Dedifferentiated amniotic fluid mesenchymal stem cell (primary cell): ENCODE data around the gene SMARCC1.
"Not testable (repeated sequence)": the region's sequence is repeated elsewhere in the genome, so short reads cannot be mapped to it uniquely, and the experiment has no call there.

Source experiments
- DNase-seq: peaks from one replicate; pipeline ENCODE4 v3.0.0-alpha.2; 2016; ENCODE audit errors: extremely low spot score

Gene SMARCC1

GRCh38 chr3:47781685-47782445 is at the start of gene SMARCC1:
SMARCC1 (minus strand) TSS chr3:47781893; CDS start chr3:47781797, 96 bp downstream.
- peak; percentile 96 for DNase-seq

GRCh38 chr3:47829482-47829881 is 47.8 kb upstream of the SMARCC1 start:
- not testable (repeated sequence) for DNase-seq

GRCh38 chr3:47825590-47825989 is 43.9 kb upstream of the SMARCC1 start:
- no peak for DNase-seq

DNA sequence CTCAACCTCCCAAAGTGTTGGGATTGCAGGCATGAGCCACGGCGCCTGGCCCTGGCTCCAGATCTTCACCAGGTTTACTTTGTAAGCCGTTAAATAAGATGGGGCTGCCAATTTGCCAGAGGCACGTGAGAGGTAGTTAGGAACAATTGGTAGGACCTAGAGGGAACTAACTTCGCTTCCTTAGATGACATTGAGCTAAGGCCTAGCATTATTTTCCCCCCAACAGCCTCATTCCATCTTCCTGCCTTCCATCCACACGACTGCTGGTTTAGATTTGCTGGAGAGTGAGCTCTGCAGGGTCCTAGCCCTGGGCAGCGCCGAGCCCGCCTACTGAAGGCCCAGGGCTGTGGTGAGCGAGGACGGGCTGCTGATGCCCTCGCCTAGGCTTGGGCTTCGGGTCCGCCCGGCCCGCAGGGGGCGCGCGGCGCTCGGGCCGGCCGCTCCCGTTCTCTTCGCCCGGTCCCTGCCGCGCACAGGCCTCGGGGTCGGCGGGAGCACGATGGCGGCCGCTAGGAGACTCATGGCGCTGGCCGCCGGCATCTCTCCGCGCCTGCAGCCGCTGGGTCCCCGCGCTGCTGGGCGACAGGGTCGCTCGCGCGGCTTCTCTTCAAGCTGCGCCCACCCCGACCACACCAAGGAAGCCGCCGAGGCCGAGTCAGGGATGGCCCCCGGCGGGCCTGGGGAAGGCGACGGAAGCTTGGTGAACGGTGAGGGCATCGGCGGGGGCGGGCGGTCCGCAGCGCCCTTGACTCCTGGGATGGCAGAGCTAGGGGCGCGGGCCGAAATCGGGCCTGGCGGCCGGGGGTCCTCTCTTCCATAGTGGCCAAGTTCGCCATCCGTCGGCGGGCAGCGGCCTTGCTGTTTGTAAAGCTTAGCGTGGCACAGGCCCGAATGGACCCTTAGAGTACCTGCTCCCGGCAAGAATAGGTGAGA is 43.1 kb upstream of the SMARCC1 start:
- peak; percentile 77 for DNase-seq

- DNase-seq = no peak
Measured at GRCh38 chr3:47817609-47818008, 35.9 kb upstream of the SMARCC1 start.

- no peak for DNase-seq
Measured at GRCh38 chr3:47813551-47814177, 32.0 kb upstream of the SMARCC1 start.

GRCh38 chr3:47804577-47804976 is 22.9 kb upstream of the SMARCC1 start:
- no peak for DNase-seq

DNA sequence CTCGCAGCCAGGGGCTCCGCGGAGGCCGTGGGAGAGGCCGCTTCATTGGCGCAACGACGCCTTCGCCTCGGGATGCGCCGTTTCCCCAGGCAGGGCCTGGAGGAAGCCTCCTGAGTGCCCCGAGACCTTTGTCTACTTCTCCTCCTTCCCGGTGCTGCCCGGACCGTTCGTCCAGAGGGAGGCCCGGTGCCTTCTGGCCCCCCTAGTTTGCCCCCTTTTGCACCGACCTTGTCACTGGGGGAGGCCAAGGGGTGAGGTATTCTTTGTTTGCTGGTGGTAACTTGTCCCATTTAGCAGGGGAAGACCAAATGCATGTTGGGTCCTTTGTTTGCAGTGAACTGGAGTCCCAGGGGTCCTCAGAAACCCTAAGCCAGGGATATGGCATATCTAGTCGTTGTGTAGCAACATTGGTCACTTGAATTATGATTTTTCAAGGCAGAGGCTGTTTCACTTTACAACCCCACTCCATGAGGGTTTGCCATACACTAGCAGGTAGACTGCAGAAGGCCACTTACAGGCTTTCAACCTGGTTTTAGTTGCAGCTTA is 21.9 kb upstream of the SMARCC1 start:
- no peak for DNase-seq

DNA sequence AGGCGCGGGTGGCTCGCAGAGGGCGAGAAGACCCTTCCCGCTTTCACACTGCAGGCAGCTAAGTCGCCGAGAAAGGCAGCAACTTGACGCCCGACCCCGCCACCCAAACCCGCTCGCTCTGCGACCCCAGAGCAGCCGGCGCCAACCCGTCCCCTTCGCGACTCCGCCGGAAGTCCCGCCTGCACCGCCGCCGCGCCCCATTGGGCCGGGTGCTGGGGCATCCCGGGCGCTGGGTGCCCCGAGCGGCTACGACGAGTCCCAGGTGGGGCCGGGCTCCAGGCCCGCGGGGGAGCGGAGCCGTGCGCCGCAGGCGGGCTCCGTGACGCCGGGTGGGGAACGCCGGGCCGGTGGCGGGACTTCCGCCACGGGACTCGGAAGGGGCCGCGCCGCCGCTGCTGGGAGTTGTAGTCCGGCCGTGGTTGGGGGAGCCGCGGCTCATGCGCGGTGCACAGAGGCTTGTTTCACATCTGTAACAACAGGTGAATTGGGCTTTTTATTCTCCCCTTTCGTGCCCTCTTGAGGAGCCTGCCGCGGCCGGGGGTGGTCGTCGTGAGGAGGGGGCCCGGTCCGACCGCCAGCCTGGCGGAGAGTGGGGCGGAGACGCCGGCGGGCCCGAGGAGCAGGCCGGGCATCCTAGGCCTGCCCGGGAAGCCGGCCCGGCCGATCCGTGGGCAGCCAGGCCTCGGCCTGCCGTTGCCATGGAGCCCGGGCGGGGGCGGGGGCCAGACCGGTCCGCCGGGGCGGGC is 21.2 kb upstream of the SMARCC1 start, which contains the start of gene DHX30:
Gene DHX30, plus strand, starts transcription at position 405 of the 746 bp plus-strand sequence. CDS start 7,546 bp downstream, outside the sequence.
- peak; percentile 77 for DNase-seq

DNA sequence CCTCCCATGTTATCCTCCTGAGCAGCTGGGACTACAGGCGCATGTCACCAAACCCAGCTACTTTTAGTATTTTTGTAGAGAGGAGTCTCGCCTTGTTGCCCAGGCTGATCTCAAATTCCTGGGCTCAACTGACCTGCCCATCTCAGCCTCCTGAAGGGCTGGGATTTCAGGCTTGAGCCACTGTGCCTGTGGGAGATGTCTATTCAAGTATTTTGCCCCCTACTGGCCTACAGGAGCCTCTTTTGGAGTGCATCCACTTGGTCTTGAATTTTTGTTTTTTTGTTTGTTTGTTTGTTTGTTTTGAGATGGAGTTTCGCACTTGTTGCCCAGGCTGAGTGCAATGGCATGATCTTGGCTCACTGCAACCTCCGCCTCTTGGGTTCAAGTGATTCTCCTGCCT is 18.0 kb upstream of the SMARCC1 start:
- DNase-seq = no peak

- DNase-seq = no peak
Measured at GRCh38 chr3:47794544-47794943, 12.9 kb upstream of the SMARCC1 start.

GRCh38 chr3:47792699-47793098 is 11.0 kb upstream of the SMARCC1 start:
- no peak for DNase-seq

- no peak for DNase-seq
Measured at GRCh38 chr3:47791193-47791855, 9.6 kb upstream of the SMARCC1 start.

- DNase-seq = no peak
Measured at GRCh38 chr3:47783673-47784072, 2.0 kb upstream of the SMARCC1 start.

- DNase-seq = no peak
Measured at GRCh38 chr3:47782446-47783308, 984 bp upstream of the SMARCC1 start.

GRCh38 chr3:47780741-47781684 is 680 bp downstream of the SMARCC1 start:
- DNase-seq = peak; percentile 19

GRCh38 chr3:47778746-47779145 is 2.9 kb downstream of the SMARCC1 start:
- DNase-seq = no peak

GRCh38 chr3:47772788-47773187 is 8.9 kb downstream of the SMARCC1 start:
- DNase-seq = no peak
